ENCODE measurements around the gene PLA2G12A.

Gene PLA2G12A

GRCh38 chr4:109729117-109729717 lies 653 bp downstream of the PLA2G12A start:
- in situ Hi-C loops (cut with MboI; ENCODE audit: low sequenced_read_pairs), result no loop called here

DNA sequence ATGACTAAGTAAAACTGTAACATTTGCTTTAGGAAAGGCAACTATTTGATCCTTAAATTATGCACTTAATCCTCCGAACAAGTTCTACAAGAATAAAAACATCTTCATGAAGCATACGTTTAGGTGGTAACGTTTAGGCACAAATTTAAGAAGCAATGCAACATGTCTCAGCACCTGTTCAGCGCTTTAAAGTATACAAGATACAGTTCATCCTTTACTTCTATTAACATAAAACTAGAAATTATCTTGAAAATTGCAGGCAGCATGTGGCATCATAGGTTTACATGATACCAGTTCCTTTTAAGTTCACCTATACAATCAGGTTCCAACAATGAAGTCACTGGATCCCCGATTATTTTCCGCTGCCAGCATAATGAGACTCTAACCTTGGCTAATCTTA lies 1.5 kb downstream of the PLA2G12A start:
- in situ Hi-C loops (cut with MboI; ENCODE audit: low sequenced_read_pairs), result no loop called here

DNA sequence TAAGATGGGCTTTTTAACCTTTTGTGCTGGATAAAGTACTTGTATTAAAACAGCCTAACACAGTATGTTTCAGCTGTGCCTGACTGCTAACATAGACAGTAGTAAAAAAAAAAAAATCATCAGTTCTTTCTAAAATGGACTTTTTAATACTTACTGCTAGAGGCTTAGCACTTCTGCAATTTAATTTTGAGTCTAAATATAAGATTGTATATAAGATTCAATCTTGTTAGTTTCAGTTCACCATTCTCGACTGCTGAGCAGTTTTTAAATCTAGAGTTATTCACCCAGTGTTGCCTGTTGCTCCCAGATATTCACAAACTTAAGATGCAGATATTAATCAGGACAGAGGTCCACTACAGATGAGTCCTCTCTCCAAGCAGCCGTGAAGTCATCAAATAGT lies 6.8 kb downstream of the PLA2G12A start:
- in situ Hi-C loops (cut with MboI; ENCODE audit: low sequenced_read_pairs), result no loop called here

GRCh38 chr4:109722357-109722756 lies 7.5 kb downstream of the PLA2G12A start:
- in situ Hi-C loops (cut with MboI; ENCODE audit: low sequenced_read_pairs), result no loop called here

DNA sequence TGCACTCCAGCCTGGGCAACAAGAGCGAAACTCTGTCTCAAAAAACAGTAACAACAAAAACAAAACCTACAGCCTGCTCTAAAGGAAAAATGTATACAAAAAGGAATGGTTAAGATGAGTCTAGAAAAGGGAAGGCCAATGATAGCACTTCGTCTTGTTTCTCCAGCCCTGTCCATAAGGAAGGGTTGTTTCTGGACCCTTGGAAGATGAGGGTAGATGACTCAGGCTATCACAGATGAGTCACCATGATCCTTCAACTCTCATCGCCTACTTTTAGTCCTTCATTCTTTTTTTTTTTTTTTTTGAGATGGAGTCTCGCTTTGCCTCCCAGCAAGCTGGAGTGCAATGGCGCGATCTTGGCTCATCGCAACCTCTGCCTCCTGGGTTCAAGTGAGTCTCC lies 8.8 kb downstream of the PLA2G12A start:
- in situ Hi-C loops (cut with MboI; ENCODE audit: low sequenced_read_pairs), result no loop called here

GRCh38 chr4:109719604-109720003 lies 10.3 kb downstream of the PLA2G12A start:
- in situ Hi-C loops (cut with MboI; ENCODE audit: low sequenced_read_pairs), result no loop called here

- in situ Hi-C loops (cut with MboI; ENCODE audit: low sequenced_read_pairs), result no loop called here
These were observed 11.1 kb downstream of the PLA2G12A start for GRCh38 chr4:109718759-109719158.

- in situ Hi-C loops (cut with MboI; ENCODE audit: low sequenced_read_pairs), result no loop called here
These were observed 16.4 kb downstream of the PLA2G12A start for GRCh38 chr4:109713500-109713899.

GRCh38 chr4:109708990-109709389 lies 20.9 kb downstream of the PLA2G12A start:
- in situ Hi-C loops (cut with MboI; ENCODE audit: low sequenced_read_pairs), result no loop called here

- in situ Hi-C loops (cut with MboI; ENCODE audit: low sequenced_read_pairs), result no loop called here
These were observed 21.4 kb downstream of the PLA2G12A start for GRCh38 chr4:109708435-109708834.

GRCh38 chr4:109703664-109704361 lies 26.1 kb downstream of the PLA2G12A start:
- in situ Hi-C loops (cut with MboI; ENCODE audit: low sequenced_read_pairs), result no loop called here

- in situ Hi-C loops (cut with MboI; ENCODE audit: low sequenced_read_pairs), result no loop called here
These were observed 26.8 kb downstream of the PLA2G12A start, which contains the start of gene CASP6 for GRCh38 chr4:109702950-109703663. CASP6 (minus strand) TSS chr4:109703445; CDS start chr4:109703395, 50 bp downstream.

DNA sequence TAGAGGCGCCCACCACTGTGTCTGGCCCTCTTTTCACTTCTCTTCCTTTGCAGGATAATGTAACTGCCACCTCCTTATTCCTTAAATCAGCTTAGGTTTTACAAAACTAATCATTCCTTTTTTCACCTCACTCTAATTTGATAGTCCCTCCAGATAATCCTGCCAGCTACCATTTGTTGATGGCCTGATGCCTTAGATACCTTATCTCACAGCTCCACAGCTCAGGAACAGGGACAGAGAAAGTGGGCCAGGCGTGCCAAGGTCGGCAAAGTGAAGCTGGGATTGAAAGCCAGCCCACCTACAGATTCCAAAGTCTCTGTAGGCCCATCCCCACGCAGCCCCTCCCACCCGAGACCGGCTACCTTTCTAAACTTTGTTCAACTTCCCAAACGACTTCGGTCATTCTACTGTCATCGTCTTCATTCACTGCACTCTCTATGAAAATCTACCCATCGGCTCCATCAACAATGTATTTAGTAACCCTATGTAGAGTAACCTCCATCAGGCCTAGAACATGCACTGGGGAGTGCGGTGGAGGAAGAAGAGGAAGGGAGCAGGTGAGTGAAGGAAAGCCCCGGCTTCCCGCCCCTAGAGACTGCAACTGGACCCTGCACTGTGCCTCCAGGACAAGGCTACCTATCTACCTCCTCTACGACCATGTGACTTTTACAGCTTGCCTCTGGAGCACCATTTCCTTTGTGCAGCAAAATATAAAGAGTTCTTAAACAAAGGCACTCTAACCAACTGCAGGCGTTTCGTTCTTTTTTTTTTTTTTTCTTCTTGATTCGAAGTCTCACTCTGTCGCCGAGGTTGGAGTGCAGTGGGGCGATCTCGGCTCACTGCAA lies 28.1 kb downstream of the PLA2G12A start:
- in situ Hi-C loops (cut with MboI; ENCODE audit: low sequenced_read_pairs), result no loop called here

- in situ Hi-C loops (cut with MboI; ENCODE audit: low sequenced_read_pairs), result no loop called here
These were observed 30.2 kb downstream of the PLA2G12A start for GRCh38 chr4:109699553-109700225.

- in situ Hi-C loops (cut with MboI; ENCODE audit: low sequenced_read_pairs), result no loop called here
These were observed 31.2 kb downstream of the PLA2G12A start for GRCh38 chr4:109698656-109699055.

GRCh38 chr4:109691411-109691920 lies 38.4 kb downstream of the PLA2G12A start:
- in situ Hi-C loops (cut with MboI; ENCODE audit: low sequenced_read_pairs), result no loop called here

GRCh38 chr4:109690690-109691410 lies 39.0 kb downstream of the PLA2G12A start:
- in situ Hi-C loops (cut with MboI; ENCODE audit: low sequenced_read_pairs), result no loop called here

DNA sequence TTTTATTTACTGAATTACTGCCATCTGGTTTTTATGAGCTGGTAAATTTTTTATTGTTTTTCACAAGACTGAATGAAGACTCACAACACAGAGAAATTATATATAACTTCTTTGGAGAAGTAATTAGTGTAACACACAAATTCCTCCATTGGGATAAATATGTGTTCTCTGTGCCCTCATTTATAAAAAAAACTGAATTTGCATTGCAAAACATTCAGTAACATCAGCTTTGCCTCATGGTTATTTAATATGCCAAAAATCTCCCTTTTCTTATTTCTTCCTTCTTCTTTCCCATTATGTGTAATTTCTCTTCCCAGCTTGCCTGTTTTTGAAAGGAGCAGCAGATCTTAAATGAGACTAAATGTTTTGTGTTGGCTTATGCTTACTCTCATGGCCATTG lies 45.1 kb downstream of the PLA2G12A start:
- in situ Hi-C loops (cut with MboI; ENCODE audit: low sequenced_read_pairs), result no loop called here

GRCh38 chr4:109683621-109684253 lies 46.1 kb downstream of the PLA2G12A start:
- in situ Hi-C loops (cut with MboI; ENCODE audit: low sequenced_read_pairs), result no loop called here

Data from HL-60/S4 treated with phorbol 12-myristate 13-acetate at 8.2 ng/mL for 4 days and 3 days (cell line).